ENCODE data around the gene TBX21. TPM values are rescaled to one million over a fixed set of nuclear protein-coding genes. Genes with fewer than 3 reads are reported as not detected.

TBX21 gene
- total RNA-seq, 1 experiment from 2014 or later, result 0.20 TPM

GRCh38 chr17:47705536-47706530 is 27.2 kb upstream of the TBX21 start:
- POLR2A ChIA-PET, result no interaction called here
- CTCF ChIA-PET, result interaction anchor here (3.0 kb wide), 1 partner anchor 8 kb away, joined by 13 read pairs; no protein-coding TSS in a partner anchor
- H3K9ac ChIP-seq (ENCODE audit: low read length), result no peak overlapping the region
- peaks cover 0 to 9% of the 10 kb centered on the region in 2 experiments; a peak in 2 of 4 replicates for H3K4me1 ChIP-seq (ENCODE audit: control insufficient read depth in 1 of 2, insufficient read depth in 2 of 2, low read length in 2 of 2)
- intact Hi-C loops (cut with micrococcal nuclease), result no loop called here
- no peak for TF ChIP-seq CEBPB (IDR thresholded peaks at IDR 0.05; ENCODE audit: low read depth)
- no peak for TF ChIP-seq POLR2AphosphoS5 (IDR thresholded peaks at IDR 0.05; ENCODE audit: low read depth, low read length)
- no peak for TF ChIP-seq CTCF (IDR thresholded peaks at IDR 0.05 in 2 of 3, conservative IDR thresholded peaks at IDR 0.05 in 1 of 3; ENCODE audit: borderline replicate concordance in 1 of 3, insufficient read depth in 1 of 3, low read depth in 2 of 3, low read length in 2 of 3)
- no peak for TF ChIP-seq REST (IDR thresholded peaks at IDR 0.05; ENCODE audit: low read depth)
- TF ChIP-seq POLR2A (IDR thresholded peaks at IDR 0.05; ENCODE audit: borderline replicate concordance, extremely low read depth, insufficient read depth, insufficient read length), result no peak
- no peak for TF ChIP-seq ZBTB33 (IDR thresholded peaks at IDR 0.05; ENCODE audit: extremely low read depth, insufficient replicate concordance, low read length)
- TF ChIP-seq SP1 (IDR thresholded peaks at IDR 0.05; ENCODE audit: low read depth), result no peak
- TF ChIP-seq ATF3 (IDR thresholded peaks at IDR 0.05), result no peak
- TF ChIP-seq EZH2phosphoT487 (IDR thresholded peaks at IDR 0.05; ENCODE audit: borderline replicate concordance), result no peak
- TF ChIP-seq SRF (IDR thresholded peaks at IDR 0.05; ENCODE audit: low read depth), result no peak
- TF ChIP-seq SIN3A (IDR thresholded peaks at IDR 0.05; ENCODE audit: low read depth), result no peak
- no peak for TF ChIP-seq MAX (IDR thresholded peaks at IDR 0.05)
- TF ChIP-seq TCF7L2 (IDR thresholded peaks at IDR 0.05; ENCODE audit: borderline replicate concordance, extremely low read depth, insufficient read depth, insufficient read length), result no peak
- TF ChIP-seq ZFX (IDR thresholded peaks at IDR 0.05), result no peak
- no peak for TF ChIP-seq CBX3 (IDR thresholded peaks at IDR 0.05; ENCODE audit: low read depth)
- no peak overlapping the region for H3K27ac ChIP-seq (ENCODE audit: low read depth, low read length)
- RAD21 ChIA-PET (ENCODE audit: low non-redundant PET in 1 of 2, low total read pairs in 2 of 2, uncharacterized antibody in 2 of 2, unreplicated experiment in 2 of 2), result no interaction called here
- H3K9me2 ChIP-seq (ENCODE audit: insufficient read depth), result no peaks in the 10 kb centered on the region
- no peaks in the 10 kb centered on the region for H3K36me3 ChIP-seq (ENCODE audit: control insufficient read depth in 1 of 2, insufficient read depth in 2 of 2, low read length in 2 of 2)
- no peaks in the 10 kb centered on the region for H4K20me1 ChIP-seq (ENCODE audit: insufficient read depth)
- no peaks in the 10 kb centered on the region for H3K79me2 ChIP-seq (ENCODE audit: insufficient read depth, low read length)
- H2AFZ ChIP-seq (ENCODE audit: low read depth, low read length, poor library complexity, severe bottlenecking), result no peak overlapping the region
- ATAC-seq (no peak), DNase-seq (ENCODE audit: low read depth, low spot score) (no peak)
- H3K9me3 ChIP-seq (ENCODE audit: control insufficient read depth in 1 of 2, insufficient read depth in 1 of 2, low read depth in 1 of 2, low read length in 2 of 2), result no peaks in the 10 kb centered on the region
- no peaks in the 10 kb centered on the region for H3K27me3 ChIP-seq (ENCODE audit: insufficient read depth, low read length)
- H3K4me3 ChIP-seq (replicated peaks in 1 of 2; ENCODE audit: low read depth in 1 of 2, low read length in 2 of 2), result no peak overlapping the region
- H3K4me2 ChIP-seq (ENCODE audit: low read length), result no peak overlapping the region
- no TSS peak for BruUV-seq (replicated peaks)
